ENCODE results near the gene CMTM4.
"Not testable (repeated sequence)": the region's sequence is repeated elsewhere in the genome, so short reads cannot be mapped to it uniquely, and the experiment has no call there.

CMTM4 gene

GRCh38 chr16:66598111-66598510, 98.4 kb downstream of the CMTM4 start:
- Histone ChIP-seq H3K4me3 (ENCODE audit: low read depth in 1 of 2, low read length in 2 of 2) (no peak overlapping the region), H3K27me3 (ENCODE audit: control insufficient read depth in 1 of 2, insufficient read depth in 2 of 2, low read length in 2 of 2) (no peaks in the 10 kb centered on the region), H3K27ac (ENCODE audit: low read depth, low read length) (no peak overlapping the region)

GRCh38 chr16:66596986-66597848, 99.3 kb downstream of the CMTM4 start:
- no peaks in the 10 kb centered on the region for H3K27me3 ChIP-seq (ENCODE audit: control insufficient read depth in 1 of 2, insufficient read depth in 2 of 2, low read length in 2 of 2)
- H3K36me3 ChIP-seq (ENCODE audit: control insufficient read depth in 1 of 2, insufficient read depth in 2 of 2, low read length in 2 of 2) = no peaks in the 10 kb centered on the region
- H3K4me1 ChIP-seq (ENCODE audit: control insufficient read depth in 1 of 2, insufficient read depth in 2 of 2, low read length in 2 of 2) = no peaks in the 10 kb centered on the region
- H3K4me3 ChIP-seq (ENCODE audit: low read depth in 1 of 2, low read length in 2 of 2) = no peak overlapping the region
- H3K9me3 ChIP-seq (ENCODE audit: control insufficient read depth in 1 of 2, low read length in 2 of 2) = no peaks in the 10 kb centered on the region
- no peak overlapping the region for H3K27ac ChIP-seq (ENCODE audit: low read depth, low read length)
- H3K9ac ChIP-seq (ENCODE audit: low read depth in 1 of 2, low read length in 2 of 2) = no peak overlapping the region

More at GRCh38 chr16:66598111-66598510, 98.4 kb downstream of the CMTM4 start:
- H3K9ac ChIP-seq (ENCODE audit: low read depth in 1 of 2, low read length in 2 of 2) = no peak overlapping the region
- no peaks in the 10 kb centered on the region for H3K36me3 ChIP-seq (ENCODE audit: control insufficient read depth in 1 of 2, insufficient read depth in 2 of 2, low read length in 2 of 2)
- H3K4me1 ChIP-seq (ENCODE audit: control insufficient read depth in 1 of 2, insufficient read depth in 2 of 2, low read length in 2 of 2) = no peaks in the 10 kb centered on the region
- H3K9me3 ChIP-seq (ENCODE audit: control insufficient read depth in 1 of 2, low read length in 2 of 2) = no peaks in the 10 kb centered on the region

- H3K36me3 ChIP-seq (ENCODE audit: control insufficient read depth in 1 of 2, insufficient read depth in 2 of 2, low read length in 2 of 2); H3K4me1 ChIP-seq (ENCODE audit: control insufficient read depth in 1 of 2, insufficient read depth in 2 of 2, low read length in 2 of 2); H3K27me3 ChIP-seq (ENCODE audit: control insufficient read depth in 1 of 2, insufficient read depth in 2 of 2, low read length in 2 of 2); H3K27ac ChIP-seq (ENCODE audit: low read depth, low read length); H3K9me3 ChIP-seq (ENCODE audit: control insufficient read depth in 1 of 2, low read length in 2 of 2); H3K9ac ChIP-seq (ENCODE audit: low read depth in 1 of 2, low read length in 2 of 2); H3K4me3 ChIP-seq (ENCODE audit: low read depth in 1 of 2, low read length in 2 of 2): not testable (repeated sequence)
Observed at GRCh38 chr16:66596559-66596958, 100.0 kb downstream of the CMTM4 start.

GRCh38 chr16:66594739-66595138, 101.8 kb downstream of the CMTM4 start:
- Histone ChIP-seq H3K9ac (ENCODE audit: low read depth in 1 of 2, low read length in 2 of 2) (no peak overlapping the region), H3K36me3 (ENCODE audit: control insufficient read depth in 1 of 2, insufficient read depth in 2 of 2, low read length in 2 of 2) (no peaks in the 10 kb centered on the region), H3K4me3 (ENCODE audit: low read depth in 1 of 2, low read length in 2 of 2) (no peak overlapping the region), H3K27ac (ENCODE audit: low read depth, low read length) (no peak overlapping the region), H3K9me3 (ENCODE audit: control insufficient read depth in 1 of 2, low read length in 2 of 2) (no peaks in the 10 kb centered on the region), H3K27me3 (ENCODE audit: control insufficient read depth in 1 of 2, insufficient read depth in 2 of 2, low read length in 2 of 2) (no peaks in the 10 kb centered on the region), H3K4me1 (ENCODE audit: control insufficient read depth in 1 of 2, insufficient read depth in 2 of 2, low read length in 2 of 2) (no peaks in the 10 kb centered on the region)

- Histone ChIP-seq H3K27ac (ENCODE audit: low read depth, low read length) (no peak overlapping the region), H3K36me3 (ENCODE audit: control insufficient read depth in 1 of 2, insufficient read depth in 2 of 2, low read length in 2 of 2) (no peaks in the 10 kb centered on the region), H3K27me3 (ENCODE audit: control insufficient read depth in 1 of 2, insufficient read depth in 2 of 2, low read length in 2 of 2) (no peaks in the 10 kb centered on the region), H3K9ac (ENCODE audit: low read depth in 1 of 2, low read length in 2 of 2) (no peak overlapping the region), H3K9me3 (ENCODE audit: control insufficient read depth in 1 of 2, low read length in 2 of 2) (no peaks in the 10 kb centered on the region), H3K4me1 (ENCODE audit: control insufficient read depth in 1 of 2, insufficient read depth in 2 of 2, low read length in 2 of 2) (no peaks in the 10 kb centered on the region), H3K4me3 (ENCODE audit: low read depth in 1 of 2, low read length in 2 of 2) (no peak overlapping the region)
Observed at GRCh38 chr16:66592814-66593213, 103.7 kb downstream of the CMTM4 start.

GRCh38 chr16:66592241-66592640, 104.3 kb downstream of the CMTM4 start:
- H3K4me3 ChIP-seq (ENCODE audit: low read depth in 1 of 2, low read length in 2 of 2) = no peak overlapping the region
- H3K4me1 ChIP-seq (ENCODE audit: control insufficient read depth in 1 of 2, insufficient read depth in 2 of 2, low read length in 2 of 2) = no peaks in the 10 kb centered on the region
- H3K27me3 ChIP-seq (ENCODE audit: control insufficient read depth in 1 of 2, insufficient read depth in 2 of 2, low read length in 2 of 2) = no peaks in the 10 kb centered on the region
- no peak overlapping the region for H3K27ac ChIP-seq (ENCODE audit: low read depth, low read length)
- no peaks in the 10 kb centered on the region for H3K36me3 ChIP-seq (ENCODE audit: control insufficient read depth in 1 of 2, insufficient read depth in 2 of 2, low read length in 2 of 2)
- H3K9ac ChIP-seq (ENCODE audit: low read depth in 1 of 2, low read length in 2 of 2) = no peak overlapping the region
- no peaks in the 10 kb centered on the region for H3K9me3 ChIP-seq (ENCODE audit: control insufficient read depth in 1 of 2, low read length in 2 of 2)

GRCh38 chr16:66591018-66591417, 105.5 kb downstream of the CMTM4 start:
- no peaks in the 10 kb centered on the region for H3K27me3 ChIP-seq (ENCODE audit: control insufficient read depth in 1 of 2, insufficient read depth in 2 of 2, low read length in 2 of 2)
- no peak overlapping the region for H3K27ac ChIP-seq (ENCODE audit: low read depth, low read length)
- no peak overlapping the region for H3K4me3 ChIP-seq (ENCODE audit: low read depth in 1 of 2, low read length in 2 of 2)
- H3K9ac ChIP-seq (ENCODE audit: low read depth in 1 of 2, low read length in 2 of 2) = no peak overlapping the region
- no peaks in the 10 kb centered on the region for H3K4me1 ChIP-seq (ENCODE audit: control insufficient read depth in 1 of 2, insufficient read depth in 2 of 2, low read length in 2 of 2)
- no peaks in the 10 kb centered on the region for H3K36me3 ChIP-seq (ENCODE audit: control insufficient read depth in 1 of 2, insufficient read depth in 2 of 2, low read length in 2 of 2)
- no peaks in the 10 kb centered on the region for H3K9me3 ChIP-seq (ENCODE audit: control insufficient read depth in 1 of 2, low read length in 2 of 2)

- H3K9ac ChIP-seq (ENCODE audit: low read depth in 1 of 2, low read length in 2 of 2) = no peak overlapping the region
Observed at GRCh38 chr16:66590322-66590721, 106.2 kb downstream of the CMTM4 start.

GRCh38 chr16:66588981-66589713, 107.4 kb downstream of the CMTM4 start:
- no peaks in the 10 kb centered on the region for H3K4me1 ChIP-seq (ENCODE audit: control insufficient read depth in 1 of 2, insufficient read depth in 2 of 2, low read length in 2 of 2)
- no peaks in the 10 kb centered on the region for H3K9me3 ChIP-seq (ENCODE audit: control insufficient read depth in 1 of 2, low read length in 2 of 2)
- no peaks in the 10 kb centered on the region for H3K36me3 ChIP-seq (ENCODE audit: control insufficient read depth in 1 of 2, insufficient read depth in 2 of 2, low read length in 2 of 2)
- H3K27me3 ChIP-seq (ENCODE audit: control insufficient read depth in 1 of 2, insufficient read depth in 2 of 2, low read length in 2 of 2) = no peaks in the 10 kb centered on the region
- no peak overlapping the region for H3K4me3 ChIP-seq (ENCODE audit: low read depth in 1 of 2, low read length in 2 of 2)
- H3K27ac ChIP-seq (ENCODE audit: low read depth, low read length) = no peak overlapping the region
- no peak overlapping the region for H3K9ac ChIP-seq (ENCODE audit: low read depth in 1 of 2, low read length in 2 of 2)

More at GRCh38 chr16:66590322-66590721, 106.2 kb downstream of the CMTM4 start:
- no peaks in the 10 kb centered on the region for H3K36me3 ChIP-seq (ENCODE audit: control insufficient read depth in 1 of 2, insufficient read depth in 2 of 2, low read length in 2 of 2)
- no peaks in the 10 kb centered on the region for H3K9me3 ChIP-seq (ENCODE audit: control insufficient read depth in 1 of 2, low read length in 2 of 2)
- peak overlapping the region in 1 of 2 donors; percentile 43 for H3K4me3 ChIP-seq (ENCODE audit: low read depth in 1 of 2, low read length in 2 of 2)
- no peak overlapping the region for H3K27ac ChIP-seq (ENCODE audit: low read depth, low read length)
- no peaks in the 10 kb centered on the region for H3K4me1 ChIP-seq (ENCODE audit: control insufficient read depth in 1 of 2, insufficient read depth in 2 of 2, low read length in 2 of 2)
- no peaks in the 10 kb centered on the region for H3K27me3 ChIP-seq (ENCODE audit: control insufficient read depth in 1 of 2, insufficient read depth in 2 of 2, low read length in 2 of 2)

- no peak overlapping the region for H3K4me3 ChIP-seq (ENCODE audit: low read depth in 1 of 2, low read length in 2 of 2)
- no peak overlapping the region for H3K27ac ChIP-seq (ENCODE audit: low read depth, low read length)
- no peaks in the 10 kb centered on the region for H3K9me3 ChIP-seq (ENCODE audit: control insufficient read depth in 1 of 2, low read length in 2 of 2)
Observed at GRCh38 chr16:66587881-66588600, 108.5 kb downstream of the CMTM4 start.

More at GRCh38 chr16:66587881-66588600, 108.5 kb downstream of the CMTM4 start:
- Histone ChIP-seq H3K9ac (ENCODE audit: low read depth in 1 of 2, low read length in 2 of 2) (no peak overlapping the region), H3K27me3 (ENCODE audit: control insufficient read depth in 1 of 2, insufficient read depth in 2 of 2, low read length in 2 of 2) (no peaks in the 10 kb centered on the region), H3K4me1 (ENCODE audit: control insufficient read depth in 1 of 2, insufficient read depth in 2 of 2, low read length in 2 of 2) (no peaks in the 10 kb centered on the region), H3K36me3 (ENCODE audit: control insufficient read depth in 1 of 2, insufficient read depth in 2 of 2, low read length in 2 of 2) (no peaks in the 10 kb centered on the region)
